ENCODE results near the gene PLAGL2. TPM values are rescaled to one million over a fixed set of nuclear protein-coding genes. Genes with fewer than 3 reads are reported as not detected.
A peak's percentile ranks its signal among the peaks of the same experiment; 100 is the strongest.
"Not testable (repeated sequence)": the region's sequence is repeated elsewhere in the genome, so short reads cannot be mapped to it uniquely, and the experiment has no call there.

The PLAGL2 gene, protein sequence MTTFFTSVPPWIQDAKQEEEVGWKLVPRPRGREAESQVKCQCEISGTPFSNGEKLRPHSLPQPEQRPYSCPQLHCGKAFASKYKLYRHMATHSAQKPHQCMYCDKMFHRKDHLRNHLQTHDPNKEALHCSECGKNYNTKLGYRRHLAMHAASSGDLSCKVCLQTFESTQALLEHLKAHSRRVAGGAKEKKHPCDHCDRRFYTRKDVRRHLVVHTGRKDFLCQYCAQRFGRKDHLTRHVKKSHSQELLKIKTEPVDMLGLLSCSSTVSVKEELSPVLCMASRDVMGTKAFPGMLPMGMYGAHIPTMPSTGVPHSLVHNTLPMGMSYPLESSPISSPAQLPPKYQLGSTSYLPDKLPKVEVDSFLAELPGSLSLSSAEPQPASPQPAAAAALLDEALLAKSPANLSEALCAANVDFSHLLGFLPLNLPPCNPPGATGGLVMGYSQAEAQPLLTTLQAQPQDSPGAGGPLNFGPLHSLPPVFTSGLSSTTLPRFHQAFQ
- 11.5 TPM for polyA plus RNA-seq (ENCODE audit: insufficient read length)

DNA sequence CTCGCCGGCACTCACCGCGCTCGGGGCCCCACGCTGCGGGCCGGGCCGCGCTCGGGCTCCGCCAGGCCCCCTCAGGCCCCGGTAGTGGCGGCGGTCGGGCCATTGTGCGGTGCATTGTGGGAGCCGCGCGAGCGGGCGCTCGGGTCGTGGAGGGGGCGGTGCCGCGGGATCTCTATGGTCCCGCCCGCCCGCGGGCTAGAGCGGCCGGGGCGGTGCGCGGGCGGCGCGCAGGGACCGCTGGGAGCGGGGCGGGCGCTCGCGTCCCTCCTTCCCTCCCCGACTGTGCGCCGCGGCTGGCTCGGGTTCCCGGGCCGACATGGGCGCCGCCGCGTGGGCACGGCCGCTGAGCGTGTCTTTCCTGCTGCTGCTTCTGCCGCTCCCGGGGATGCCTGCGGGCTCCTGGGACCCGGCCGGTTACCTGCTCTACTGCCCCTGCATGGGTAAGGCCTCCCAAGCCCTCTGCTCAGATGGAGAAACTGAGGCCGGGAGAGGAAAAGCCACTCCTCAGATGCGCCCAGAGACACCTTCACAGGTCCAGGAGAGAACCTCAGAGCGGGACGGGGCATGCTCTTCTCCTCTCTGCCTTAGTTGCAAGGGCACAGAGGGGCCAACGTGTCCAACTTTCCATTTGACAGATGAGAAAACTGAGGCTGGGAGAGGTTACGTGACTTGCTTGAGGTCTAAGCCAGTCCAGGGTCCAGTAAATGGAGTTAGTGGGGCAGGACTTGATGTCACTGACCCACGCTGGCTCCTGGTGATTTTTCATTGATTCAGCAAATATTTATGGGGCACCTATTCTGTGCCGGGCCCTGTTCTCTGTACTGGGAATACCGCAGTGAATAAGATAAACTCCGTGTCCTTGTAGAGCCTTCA is at the start of gene PLAGL2, which contains the start of gene POFUT1:
TSS of gene PLAGL2 (minus strand) at position 118 of the 873 bp plus-strand sequence. CDS start 5,565 bp downstream, outside the sequence.
TSS of gene POFUT1 (plus strand) at position 255 of the 873 bp plus-strand sequence. CDS start at position 317, 62 bp downstream.
- DNase-seq: peak; percentile 93

DNA sequence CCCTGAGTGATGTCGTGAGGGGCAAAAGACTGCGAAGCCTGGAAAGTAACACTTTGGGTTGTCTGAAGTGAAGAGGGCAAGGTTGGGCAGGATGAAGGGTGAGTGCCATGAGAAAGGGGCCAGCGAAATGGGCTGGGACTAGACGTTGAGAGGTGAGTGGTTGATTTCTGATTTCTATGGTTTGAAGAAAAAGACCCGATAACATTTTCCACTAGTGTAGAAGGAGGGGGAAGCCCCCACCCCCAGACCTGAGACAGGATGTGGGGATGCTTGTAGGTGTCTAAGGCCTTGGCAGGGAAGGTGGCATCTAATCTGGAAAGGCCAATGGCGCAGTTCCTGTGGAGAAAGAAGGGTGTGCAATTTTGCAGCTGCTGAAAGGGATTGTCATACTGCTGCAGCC is 44.6 kb upstream of the PLAGL2 start:
- no peak for DNase-seq

- DNase-seq: no peak
These were observed 43.9 kb upstream of the PLAGL2 start for GRCh38 chr20:32251470-32251869.

DNA sequence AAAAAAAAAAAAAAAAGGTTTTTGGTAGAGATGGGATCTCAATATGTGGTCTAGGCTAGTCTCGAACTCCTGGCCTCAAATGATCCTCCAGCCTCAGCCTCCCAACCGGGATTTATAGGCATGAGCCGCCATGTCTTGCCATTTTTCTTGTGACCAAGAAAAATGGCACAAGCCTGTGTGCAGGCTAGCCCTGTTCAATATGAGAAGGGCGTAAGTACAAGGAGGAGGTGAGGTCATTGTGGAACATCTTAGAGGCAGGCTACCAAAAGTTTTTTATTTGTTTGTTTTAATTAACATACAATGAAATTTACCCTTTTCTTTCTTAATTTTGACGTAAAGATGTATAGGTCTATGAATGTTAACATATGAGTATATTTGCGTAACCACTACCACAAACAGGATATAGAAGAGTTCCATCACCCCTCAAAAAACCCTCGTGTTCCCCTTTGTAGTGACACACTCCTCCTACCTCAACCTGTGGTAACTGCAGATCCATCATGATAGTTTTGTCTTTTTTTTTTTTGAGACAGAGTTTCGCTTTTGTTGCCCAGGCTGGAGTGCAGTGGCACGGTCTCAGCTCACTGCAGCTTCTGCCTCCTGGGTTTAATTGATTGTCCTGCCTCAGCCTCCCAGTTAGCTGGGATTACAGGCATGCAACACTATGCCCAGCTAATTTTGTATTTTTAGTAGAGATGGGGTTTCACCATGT is 41.6 kb upstream of the PLAGL2 start:
- DNase-seq: no peak

DNA sequence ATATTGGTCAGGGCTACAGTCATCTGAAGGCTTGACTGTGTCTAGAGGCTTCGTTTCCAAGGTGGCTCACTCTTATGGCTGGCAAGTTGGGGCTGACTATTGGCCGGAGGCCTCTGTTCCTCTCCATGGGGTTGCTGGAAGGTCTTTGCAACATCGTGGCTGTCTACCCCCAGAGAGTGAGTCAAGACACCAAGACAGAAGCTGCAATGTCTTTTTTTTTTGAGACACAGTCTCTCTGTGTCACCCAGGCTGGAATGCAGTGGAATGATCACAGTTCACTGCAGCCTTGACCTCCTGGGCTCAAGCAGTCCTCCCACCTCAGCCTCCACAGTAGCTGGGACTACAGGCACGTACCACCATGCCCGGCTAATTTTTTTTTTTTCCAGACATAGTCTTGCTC is 40.5 kb upstream of the PLAGL2 start:
- no peak for DNase-seq

- not testable (repeated sequence) for DNase-seq
These were observed 38.7 kb upstream of the PLAGL2 start for GRCh38 chr20:32246208-32246607.

DNA sequence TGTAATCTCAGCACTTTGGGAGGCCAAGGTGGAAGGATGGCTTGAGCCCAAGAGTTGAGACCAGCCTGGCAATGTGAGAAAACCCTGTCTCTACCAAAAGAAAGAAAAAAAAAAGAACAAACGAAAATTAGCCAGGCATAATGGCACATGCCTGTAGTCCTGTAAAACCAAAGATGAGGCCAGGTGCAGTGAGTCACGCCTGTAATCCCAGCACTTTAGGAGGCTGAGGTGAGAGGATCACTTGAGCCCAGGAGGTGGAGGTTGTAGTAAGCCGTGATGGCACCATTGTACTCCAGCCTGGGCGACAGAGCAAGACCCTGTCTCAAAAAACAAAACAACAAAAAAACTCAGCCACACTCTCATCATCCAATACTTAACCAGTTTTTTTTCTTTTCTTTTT is 37.4 kb upstream of the PLAGL2 start:
- DNase-seq: no peak

DNA sequence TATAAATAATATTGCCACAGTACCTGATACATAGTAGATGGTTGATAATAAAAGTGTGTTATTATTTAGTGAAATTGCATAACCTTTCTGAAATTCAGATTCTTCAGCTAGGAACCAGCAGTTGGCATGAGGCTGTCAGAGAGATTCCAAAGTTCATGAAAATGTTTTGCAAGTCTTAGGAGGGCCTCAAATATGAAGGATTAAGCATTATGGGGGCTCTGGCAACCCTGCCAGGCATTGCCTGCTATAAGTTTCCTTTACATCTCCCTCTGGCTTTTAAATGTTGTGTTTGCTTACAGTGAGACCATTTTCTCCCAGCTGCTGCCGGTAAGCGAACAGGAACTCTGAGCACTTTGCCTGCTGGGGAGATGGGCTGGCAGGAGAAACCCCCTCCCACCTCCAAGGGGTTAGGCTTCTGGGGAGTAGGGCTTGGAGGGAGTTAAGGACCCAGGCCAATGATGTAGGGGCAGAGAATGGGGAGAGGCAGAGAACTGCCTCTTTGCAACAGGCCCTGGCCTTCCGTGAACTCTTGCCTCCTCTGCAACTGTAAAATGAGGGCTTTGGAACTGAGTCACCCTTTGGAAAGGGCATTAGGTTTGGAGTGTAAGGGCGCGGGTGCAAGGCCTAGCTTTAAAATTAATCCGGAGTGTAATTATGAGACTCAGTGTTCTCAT is 36.7 kb upstream of the PLAGL2 start:
- DNase-seq: no peak

DNA sequence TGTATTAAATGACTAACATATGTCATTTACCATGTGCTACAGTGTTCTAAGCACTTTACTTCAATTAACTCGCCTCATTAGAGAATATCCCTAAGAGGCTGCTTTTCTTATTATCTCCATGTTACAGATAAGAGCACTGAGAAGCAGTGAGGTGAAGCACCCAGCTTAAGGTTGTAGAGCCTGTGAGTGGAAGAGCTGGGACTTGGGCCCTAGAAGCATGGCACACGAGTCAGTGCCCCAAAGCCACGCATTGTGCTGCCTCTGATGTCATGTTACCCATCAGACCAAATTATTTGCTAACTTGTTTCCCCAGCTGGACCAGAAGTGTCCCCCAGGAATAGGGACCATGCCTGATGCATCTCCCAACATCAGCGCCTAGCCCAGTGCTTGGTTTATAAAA is 34.3 kb upstream of the PLAGL2 start:
- no peak for DNase-seq

- no peak for DNase-seq
These were observed 32.7 kb upstream of the PLAGL2 start for GRCh38 chr20:32240205-32240604.

- DNase-seq: no peak
These were observed 31.2 kb upstream of the PLAGL2 start for GRCh38 chr20:32238483-32239425.

GRCh38 chr20:32237419-32237818 is 29.9 kb upstream of the PLAGL2 start:
- DNase-seq: no peak

DNA sequence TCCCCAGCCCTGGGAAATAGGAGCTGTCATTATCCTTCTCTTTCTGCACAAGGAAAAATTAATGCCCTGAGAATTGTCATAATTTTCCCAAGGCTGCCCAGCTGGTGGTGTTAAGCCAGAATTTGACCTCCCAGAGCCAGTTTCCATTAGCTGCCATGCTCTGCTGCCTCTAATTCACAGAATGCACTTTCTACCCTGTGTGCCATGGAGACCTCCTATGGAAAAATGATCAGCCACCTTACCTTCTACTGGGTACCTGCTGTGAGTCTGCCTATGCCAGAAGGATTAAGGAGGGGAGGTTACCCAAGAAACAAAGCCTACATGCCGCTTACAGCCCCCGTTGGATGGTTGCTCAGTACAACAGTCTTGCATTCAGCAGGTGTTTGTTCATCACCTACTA is 29.3 kb upstream of the PLAGL2 start:
- DNase-seq: no peak

DNA sequence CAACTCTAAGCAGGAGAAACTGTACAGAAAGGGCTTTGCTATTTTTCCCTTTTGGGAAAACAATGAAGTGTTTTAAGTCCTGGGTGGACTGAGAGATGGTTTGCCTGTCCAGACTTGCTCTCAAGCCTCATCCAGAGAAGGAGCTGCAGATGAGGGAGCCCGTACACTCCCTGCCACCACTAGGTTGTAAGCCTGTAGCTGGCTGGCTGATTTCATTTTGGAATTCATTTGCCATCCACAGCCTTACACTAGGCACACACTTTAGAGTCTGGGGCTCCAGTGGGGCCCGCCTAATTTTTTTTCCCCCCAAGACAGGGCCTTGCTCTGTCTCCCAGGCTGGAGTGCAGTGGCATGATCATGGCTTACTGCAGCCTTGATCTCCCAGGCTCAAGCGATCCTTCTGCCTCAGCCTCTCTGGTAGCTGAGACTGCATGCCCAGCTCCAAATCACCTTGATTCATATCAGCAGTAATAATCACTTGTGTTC is 28.5 kb upstream of the PLAGL2 start:
- no peak for DNase-seq

DNA sequence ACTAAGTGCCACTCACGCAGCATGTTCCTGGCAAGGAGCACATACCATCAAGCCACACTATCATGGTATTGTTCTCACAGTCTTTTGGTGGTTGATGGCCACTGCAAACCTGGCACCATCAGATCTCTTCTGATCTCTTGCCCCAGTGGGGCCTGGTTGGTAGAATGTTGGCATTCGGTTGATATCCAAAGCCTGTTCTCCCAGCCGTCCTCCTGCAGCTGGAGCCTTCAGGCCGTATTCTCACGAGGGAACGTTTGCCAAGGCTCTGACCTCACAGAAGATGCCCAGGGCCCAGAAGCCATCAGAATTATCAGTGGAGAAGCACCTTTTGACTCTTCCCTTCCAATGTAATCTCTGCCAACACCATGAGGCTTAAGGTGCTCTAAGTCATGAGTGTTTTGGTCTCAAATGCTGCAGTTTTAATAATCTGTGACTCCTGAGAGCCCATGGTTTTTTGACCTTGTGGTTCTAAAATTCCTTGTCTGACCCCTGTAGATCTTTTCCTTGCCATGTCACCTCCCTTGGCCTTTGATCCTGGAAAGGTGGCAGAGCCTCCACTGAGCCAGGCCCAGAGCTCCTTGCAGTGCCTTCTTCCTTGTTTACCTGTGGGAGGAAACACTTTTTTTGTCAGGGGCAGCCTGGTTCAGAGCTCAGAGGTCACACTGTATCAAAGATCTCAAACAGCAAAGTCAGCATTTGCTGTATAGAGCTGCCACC is 27.9 kb upstream of the PLAGL2 start:
- DNase-seq: no peak

GRCh38 chr20:32234135-32234808 is 26.7 kb upstream of the PLAGL2 start:
- no peak for DNase-seq

- no peak for DNase-seq
These were observed 25.7 kb upstream of the PLAGL2 start for GRCh38 chr20:32233286-32233685.

DNA sequence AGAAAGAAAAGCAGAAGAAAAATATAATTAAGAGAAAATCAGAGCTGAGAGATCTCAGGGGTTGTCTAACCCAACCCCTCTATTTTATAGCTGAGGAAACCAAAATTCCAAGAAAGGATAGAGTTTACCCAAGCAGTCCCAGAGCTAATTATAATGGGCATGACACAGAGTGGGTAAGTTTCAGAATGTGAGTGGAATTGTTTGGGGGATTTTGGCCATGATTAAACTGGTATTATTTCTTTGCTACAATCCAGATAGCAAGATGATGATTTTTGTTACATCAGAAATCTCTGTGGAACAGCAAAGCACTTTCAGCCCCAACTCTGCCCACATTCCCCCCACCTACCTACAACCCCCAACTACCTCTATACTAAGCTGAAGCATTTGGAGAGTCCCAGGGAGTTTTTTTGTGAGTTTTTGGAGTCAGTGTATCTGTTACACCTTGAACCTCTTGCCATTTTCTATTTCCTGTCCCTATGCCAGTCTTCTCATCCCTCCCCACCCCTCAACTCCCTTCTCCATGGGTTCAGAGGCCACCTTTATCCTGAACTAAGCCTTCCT is 24.9 kb upstream of the PLAGL2 start:
- no peak for DNase-seq

DNA sequence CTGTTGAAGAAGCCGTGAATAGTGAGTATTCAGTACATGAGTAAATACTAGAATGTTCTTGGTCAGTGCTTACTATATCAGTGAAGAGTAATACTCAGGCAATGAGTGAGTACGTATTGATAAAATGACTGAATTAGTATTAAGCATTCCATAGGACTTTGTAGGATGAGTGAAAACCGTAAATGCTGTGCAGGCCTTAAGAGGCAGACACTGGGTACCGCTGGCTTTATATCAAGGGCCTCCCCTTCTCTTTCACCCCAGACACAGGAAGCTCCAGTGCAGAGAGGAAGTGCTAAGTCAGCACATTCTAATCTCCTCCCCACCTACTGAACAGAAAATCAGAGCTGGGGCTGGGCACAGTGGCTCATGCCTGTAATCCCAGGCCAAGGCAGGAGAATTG is 24.3 kb upstream of the PLAGL2 start:
- DNase-seq: no peak

Measured in hindlimb muscle (tissue), 1 donor.